NOMO-1 treated with dmso at 0.1 percent for 144 hours (cell line): ENCODE results near the gene PPP3CA.

Experiments used
- DNase-seq: peaks from one replicate; lab custom pipeline; 2025; ENCODE audit not compliant: unreplicated experiment; lab: John Stamatoyannopoulos, UW

PPP3CA gene

GRCh38 chr4:101065346-101065745, 282.0 kb downstream of the PPP3CA start:
- DNase-seq = no peak

GRCh38 chr4:101064541-101065180, 282.7 kb downstream of the PPP3CA start:
- no peak for DNase-seq

GRCh38 chr4:101055392-101055791, 291.9 kb downstream of the PPP3CA start:
- DNase-seq = no peak

GRCh38 chr4:101050837-101051205, 296.5 kb downstream of the PPP3CA start:
- no peak for DNase-seq

GRCh38 chr4:101050088-101050836, 297.1 kb downstream of the PPP3CA start:
- DNase-seq = no peak

- no peak for DNase-seq
Observed at GRCh38 chr4:101049549-101050001, 297.8 kb downstream of the PPP3CA start.

- DNase-seq = no peak
Observed at GRCh38 chr4:101044766-101045165, 302.6 kb downstream of the PPP3CA start.

- DNase-seq = no peak
Observed at GRCh38 chr4:101042847-101043246, 304.5 kb downstream of the PPP3CA start.

GRCh38 chr4:101040776-101041175, 306.6 kb downstream of the PPP3CA start:
- DNase-seq = no peak

GRCh38 chr4:101039367-101039766, 308.0 kb downstream of the PPP3CA start:
- DNase-seq = no peak

GRCh38 chr4:101037938-101038413, 309.4 kb downstream of the PPP3CA start:
- no peak for DNase-seq

- DNase-seq = no peak
Observed at GRCh38 chr4:101037249-101037648, 310.1 kb downstream of the PPP3CA start.

- no peak for DNase-seq
Observed at GRCh38 chr4:101035487-101035886, 311.8 kb downstream of the PPP3CA start.

GRCh38 chr4:101033986-101034385, 313.3 kb downstream of the PPP3CA start:
- no peak for DNase-seq

- no peak for DNase-seq
Observed at GRCh38 chr4:101032541-101032940, 314.8 kb downstream of the PPP3CA start.

- DNase-seq = no peak
Observed at GRCh38 chr4:101031971-101032370, 315.4 kb downstream of the PPP3CA start.

GRCh38 chr4:101028886-101029285, 318.4 kb downstream of the PPP3CA start:
- no peak for DNase-seq

GRCh38 chr4:101027721-101028120, 319.6 kb downstream of the PPP3CA start:
- no peak for DNase-seq

GRCh38 chr4:101025755-101026154, 321.6 kb downstream of the PPP3CA start:
- no peak for DNase-seq

- DNase-seq = no peak
Observed at GRCh38 chr4:101022151-101023024, 324.9 kb downstream of the PPP3CA start.

GRCh38 chr4:101020956-101021355, 326.4 kb downstream of the PPP3CA start:
- peak; percentile 32 for DNase-seq
